Sigmoid colon (tissue), 4 donors: ENCODE data around the gene MYADM.

Experiments
- CTCF ChIP-seq, 4 experiments: fragments of 450-650 bp in 3 of 4; fragments of 200-600 bp in 1 of 4; IDR thresholded peaks; one replicate each; pipeline ENCODE4 v1.5.1; 2016 to 2019; ENCODE audit warnings: antibody characterized with exemption in 4 of 4, mild to moderate bottlenecking in 3 of 4, moderate library complexity in 2 of 4
- EP300 ChIP-seq, 4 donors: sonication (generic); formaldehyde crosslinking; IDR thresholded peaks; one replicate each; pipeline ENCODE4 v1.6.1; 2017; ENCODE audit warnings: antibody characterized with exemption in 4 of 4
- POLR2A ChIP-seq, 2 donors: fragments of 450-650 bp; IDR thresholded peaks; one replicate each; pipeline ENCODE4 v1.6.1; 2016; ENCODE audit warnings: antibody characterized with exemption in 2 of 2, mild to moderate bottlenecking in 2 of 2, moderate library complexity in 2 of 2
- POLR2AphosphoS5 ChIP-seq, 4 donors: sonication (generic); formaldehyde crosslinking; IDR thresholded peaks; one replicate each; pipeline ENCODE4 v1.6.1; 2017; ENCODE audit warnings: antibody characterized with exemption in 4 of 4

- TF ChIP-seq CTCF (IDR thresholded peaks at IDR 0.05) (no peak), POLR2A (IDR thresholded peaks at IDR 0.05) (no peak), EP300 (IDR thresholded peaks at IDR 0.05) (no peak), POLR2AphosphoS5 (IDR thresholded peaks at IDR 0.05) (no peak)
These were observed 16.6 kb downstream of the MYADM start for GRCh38 chr19:53884256-53884655.
